ENCODE results near the gene YJEFN3.

DNA sequence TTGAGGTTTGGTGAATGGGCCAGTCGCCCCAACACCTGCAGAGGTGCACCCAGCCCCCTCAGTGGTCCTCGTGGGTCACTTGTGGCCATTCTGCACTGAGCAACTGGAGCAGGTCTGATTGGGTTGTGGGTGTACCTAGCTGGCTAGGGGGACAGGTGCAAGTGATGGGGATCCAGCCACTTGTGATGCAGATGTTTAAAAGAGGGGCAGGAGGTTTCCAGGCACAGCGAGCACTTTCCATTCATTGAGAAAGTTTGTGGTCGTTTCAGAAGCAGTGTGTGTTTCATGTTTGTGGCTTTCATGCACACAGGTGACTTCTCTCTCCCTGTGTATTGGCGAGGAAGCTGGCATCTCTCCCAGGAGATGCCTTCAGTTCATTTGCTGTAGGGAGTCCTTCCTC, 48.0 kb upstream of the YJEFN3 start:
- TF ChIP-seq, protein P1, sequence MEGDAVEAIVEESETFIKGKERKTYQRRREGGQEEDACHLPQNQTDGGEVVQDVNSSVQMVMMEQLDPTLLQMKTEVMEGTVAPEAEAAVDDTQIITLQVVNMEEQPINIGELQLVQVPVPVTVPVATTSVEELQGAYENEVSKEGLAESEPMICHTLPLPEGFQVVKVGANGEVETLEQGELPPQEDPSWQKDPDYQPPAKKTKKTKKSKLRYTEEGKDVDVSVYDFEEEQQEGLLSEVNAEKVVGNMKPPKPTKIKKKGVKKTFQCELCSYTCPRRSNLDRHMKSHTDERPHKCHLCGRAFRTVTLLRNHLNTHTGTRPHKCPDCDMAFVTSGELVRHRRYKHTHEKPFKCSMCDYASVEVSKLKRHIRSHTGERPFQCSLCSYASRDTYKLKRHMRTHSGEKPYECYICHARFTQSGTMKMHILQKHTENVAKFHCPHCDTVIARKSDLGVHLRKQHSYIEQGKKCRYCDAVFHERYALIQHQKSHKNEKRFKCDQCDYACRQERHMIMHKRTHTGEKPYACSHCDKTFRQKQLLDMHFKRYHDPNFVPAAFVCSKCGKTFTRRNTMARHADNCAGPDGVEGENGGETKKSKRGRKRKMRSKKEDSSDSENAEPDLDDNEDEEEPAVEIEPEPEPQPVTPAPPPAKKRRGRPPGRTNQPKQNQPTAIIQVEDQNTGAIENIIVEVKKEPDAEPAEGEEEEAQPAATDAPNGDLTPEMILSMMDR (IDR thresholded peaks at IDR 0.05), result no peak
- no peak for TF ChIP-seq POLR2AphosphoS5 (IDR thresholded peaks at IDR 0.05)
- no peak for TF ChIP-seq POLR2A (IDR thresholded peaks at IDR 0.05)

All from prostate gland (tissue), 2 donors.